ENCODE measurements around the gene MAEL.
"Not testable (repeated sequence)": the region's sequence is repeated elsewhere in the genome, so short reads cannot be mapped to it uniquely, and the experiment has no call there.

Gene MAEL

DNA sequence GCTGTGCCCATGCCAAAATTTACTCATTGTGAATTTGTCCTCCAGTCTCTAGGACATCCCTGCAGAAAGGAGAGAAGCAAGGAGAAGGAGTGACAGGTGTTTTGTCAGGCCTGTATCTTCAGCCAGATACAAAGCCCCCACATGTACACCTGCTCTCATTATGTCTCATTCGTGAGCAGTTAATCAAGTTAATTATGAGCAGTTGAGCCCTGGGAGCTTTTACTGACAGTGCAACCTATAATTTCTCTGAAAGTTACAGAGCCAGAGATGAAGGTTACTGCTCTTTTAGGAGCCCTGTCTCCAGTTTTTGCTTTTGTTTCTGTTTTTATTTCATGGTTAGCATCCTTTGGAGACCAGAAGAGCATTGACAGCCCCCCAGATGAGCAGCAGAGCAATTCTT lies 8.7 kb upstream of the MAEL start:
- DNase-seq = no peak

DNA sequence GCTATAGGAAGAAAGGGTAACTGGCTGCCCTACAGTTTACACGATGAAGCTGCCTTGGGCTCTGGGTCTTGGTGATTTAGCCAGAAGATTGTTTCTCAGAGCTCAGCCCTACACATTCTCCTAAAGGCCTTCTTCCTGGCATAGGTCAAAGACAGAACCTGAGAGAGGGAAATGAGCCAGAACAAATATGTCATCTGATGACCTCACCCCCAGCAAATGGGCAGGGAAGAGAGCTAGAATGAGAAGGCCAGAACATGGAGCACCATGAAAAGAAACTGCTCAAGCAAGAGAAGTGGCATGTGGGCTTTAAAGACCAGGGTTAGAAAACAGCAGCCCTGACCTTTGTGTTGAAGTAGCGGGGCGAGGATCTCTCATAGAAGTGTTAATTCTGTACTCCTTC lies 8.3 kb upstream of the MAEL start:
- no peak for DNase-seq

DNA sequence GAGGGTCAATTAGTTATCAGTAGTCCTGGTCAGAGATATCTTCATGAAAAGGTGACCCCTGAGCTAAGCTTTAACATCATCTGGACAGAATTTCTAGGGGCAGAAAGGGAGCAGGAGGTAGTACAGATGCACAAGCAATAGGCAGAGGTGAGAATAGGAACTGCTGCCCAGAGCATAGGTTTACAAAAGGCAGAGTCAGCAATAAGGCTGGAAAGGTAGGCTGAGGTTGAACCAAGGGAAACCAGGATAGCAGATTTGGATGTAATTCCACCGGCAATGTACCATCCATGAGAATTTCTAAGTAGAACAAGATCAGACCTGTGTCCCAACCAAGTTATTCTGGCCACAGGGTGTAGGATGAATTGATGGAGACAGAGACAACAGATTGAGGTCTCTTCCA lies 7.5 kb upstream of the MAEL start:
- no peak for DNase-seq

- no peak for DNase-seq
These were observed 10.0 kb downstream of the MAEL start for GRCh38 chr1:166999075-166999474.

DNA sequence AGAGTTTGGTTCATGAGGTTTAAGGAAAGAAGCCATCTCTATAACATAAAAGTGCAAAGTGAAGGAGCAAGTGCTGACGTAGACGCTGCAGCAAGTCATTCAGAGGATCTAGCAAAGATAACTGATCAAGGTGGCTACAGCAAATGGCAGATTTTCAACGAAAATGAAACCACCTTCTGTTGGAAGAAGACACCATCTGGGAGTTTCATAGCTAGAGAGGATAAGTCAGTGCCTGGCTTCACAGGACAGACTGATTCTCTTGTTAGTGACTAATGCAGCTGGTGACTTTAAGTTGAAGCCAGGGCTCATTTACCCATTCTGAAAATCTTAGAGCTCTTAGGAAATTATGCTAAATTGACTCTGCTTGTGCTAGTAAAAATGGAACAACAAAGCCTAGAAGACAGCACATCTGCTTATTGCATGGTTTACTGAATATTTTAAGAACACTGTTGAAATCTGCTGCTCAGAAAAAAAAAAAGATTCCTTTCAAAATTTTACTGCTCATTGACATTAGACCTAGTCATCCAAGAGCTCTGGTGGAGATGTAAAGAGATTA lies 10.5 kb downstream of the MAEL start:
- no peak for DNase-seq

DNA sequence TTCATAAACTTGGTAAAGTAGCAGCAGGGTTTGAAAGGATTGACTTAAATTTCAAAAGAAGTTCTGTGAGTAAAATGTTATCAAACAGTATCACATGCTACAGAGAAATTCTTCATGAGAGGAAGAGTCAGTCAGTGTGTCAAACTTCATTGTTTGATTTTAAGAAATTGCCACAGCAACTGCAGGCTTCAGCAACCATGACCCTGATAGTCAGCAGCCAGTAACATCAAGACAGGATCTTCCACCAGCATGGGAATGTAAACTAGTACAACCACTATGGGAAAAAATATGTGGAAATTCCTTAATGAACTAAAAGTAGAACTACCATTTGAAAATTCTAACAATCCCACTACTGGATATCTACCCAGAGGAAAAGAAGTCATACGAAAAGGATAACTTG lies 11.5 kb downstream of the MAEL start:
- no peak for DNase-seq

DNA sequence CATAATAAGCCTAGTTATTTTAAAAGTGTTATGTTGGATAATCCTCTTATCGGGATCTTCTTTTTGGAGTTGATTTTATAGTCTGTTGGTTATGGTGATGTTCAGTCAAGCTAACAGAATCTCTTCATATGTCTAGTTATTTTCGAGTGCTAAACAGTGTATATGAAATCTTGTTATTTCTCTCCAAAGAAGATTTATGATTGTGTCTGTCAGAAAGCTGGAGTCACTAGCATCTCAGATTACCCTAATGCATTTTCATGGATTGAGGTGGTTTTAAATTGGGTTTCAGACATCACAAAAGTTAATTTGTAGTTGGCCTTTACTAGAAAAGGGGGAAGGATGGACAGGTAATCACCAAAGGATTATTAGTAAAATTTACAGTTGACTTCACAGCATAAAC lies 13.3 kb downstream of the MAEL start:
- DNase-seq = no peak

DNA sequence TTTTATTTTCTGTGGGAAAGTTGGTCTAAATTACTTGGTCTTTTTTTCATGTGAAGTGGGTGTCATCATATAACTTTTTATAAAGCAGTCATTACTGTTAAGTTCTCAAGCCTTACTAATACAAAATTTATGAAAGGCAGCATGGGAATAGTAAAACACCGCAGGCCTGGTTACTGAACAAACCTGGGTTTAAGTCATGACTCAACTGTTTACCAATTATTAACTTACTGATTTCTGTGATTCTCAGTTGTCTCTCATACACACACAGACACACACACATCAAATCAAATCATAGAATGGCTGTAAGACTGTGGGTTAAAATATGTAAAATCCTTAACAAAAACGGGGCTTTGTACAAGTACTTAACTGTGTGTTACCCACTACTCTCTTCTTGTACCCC lies 14.6 kb downstream of the MAEL start:
- DNase-seq = no peak

- no peak for DNase-seq
These were observed 22.6 kb downstream of the MAEL start for GRCh38 chr1:167011560-167012191.

DNA sequence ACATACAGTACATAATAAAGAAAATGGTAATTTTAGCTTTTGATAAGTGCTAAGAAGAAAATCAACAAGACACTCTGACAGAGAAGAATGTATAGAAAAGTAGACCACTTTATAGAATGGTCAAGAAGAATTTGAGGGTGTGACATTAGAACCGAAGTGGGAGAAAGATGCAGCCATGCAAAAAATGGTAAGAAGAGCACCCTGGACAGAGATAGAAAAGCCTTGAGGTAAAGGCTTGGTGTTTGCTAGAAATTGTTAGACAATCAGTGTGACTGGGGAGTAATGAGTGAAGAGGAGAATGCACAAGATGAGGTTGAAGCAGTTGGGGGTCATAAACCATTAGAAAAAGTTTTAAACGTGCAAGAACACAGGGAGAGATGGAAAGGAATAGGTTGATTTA lies 23.5 kb downstream of the MAEL start:
- no peak for DNase-seq

- DNase-seq = no peak
These were observed 24.2 kb downstream of the MAEL start for GRCh38 chr1:167013108-167013929.

GRCh38 chr1:167016100-167016750 lies 27.1 kb downstream of the MAEL start:
- DNase-seq = no peak

GRCh38 chr1:167022384-167022783 lies 33.3 kb downstream of the MAEL start:
- no peak for DNase-seq

DNA sequence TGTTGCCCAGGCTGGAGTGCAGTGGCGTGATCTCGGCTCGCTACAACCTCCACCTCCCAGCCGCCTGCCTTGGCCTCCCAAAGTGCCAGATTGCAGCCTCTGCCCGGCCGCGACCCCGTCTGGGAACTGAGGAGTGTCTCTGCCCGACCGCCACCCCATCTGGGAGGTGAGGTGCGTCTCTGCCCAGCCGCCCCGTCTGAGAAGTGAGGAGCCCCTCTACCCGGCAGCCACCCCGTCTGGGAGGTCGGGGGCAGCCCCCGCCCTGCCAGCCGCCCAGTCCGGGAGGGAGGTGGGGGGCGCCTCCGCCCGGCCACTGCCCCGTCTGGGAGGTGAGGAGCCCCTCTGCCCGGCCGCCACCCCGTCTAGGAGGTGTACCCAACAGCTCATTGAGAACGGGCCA lies 40.5 kb downstream of the MAEL start:
- not testable (repeated sequence) for DNase-seq

- no peak for DNase-seq
These were observed 44.6 kb downstream of the MAEL start for GRCh38 chr1:167033646-167034045.

DNA sequence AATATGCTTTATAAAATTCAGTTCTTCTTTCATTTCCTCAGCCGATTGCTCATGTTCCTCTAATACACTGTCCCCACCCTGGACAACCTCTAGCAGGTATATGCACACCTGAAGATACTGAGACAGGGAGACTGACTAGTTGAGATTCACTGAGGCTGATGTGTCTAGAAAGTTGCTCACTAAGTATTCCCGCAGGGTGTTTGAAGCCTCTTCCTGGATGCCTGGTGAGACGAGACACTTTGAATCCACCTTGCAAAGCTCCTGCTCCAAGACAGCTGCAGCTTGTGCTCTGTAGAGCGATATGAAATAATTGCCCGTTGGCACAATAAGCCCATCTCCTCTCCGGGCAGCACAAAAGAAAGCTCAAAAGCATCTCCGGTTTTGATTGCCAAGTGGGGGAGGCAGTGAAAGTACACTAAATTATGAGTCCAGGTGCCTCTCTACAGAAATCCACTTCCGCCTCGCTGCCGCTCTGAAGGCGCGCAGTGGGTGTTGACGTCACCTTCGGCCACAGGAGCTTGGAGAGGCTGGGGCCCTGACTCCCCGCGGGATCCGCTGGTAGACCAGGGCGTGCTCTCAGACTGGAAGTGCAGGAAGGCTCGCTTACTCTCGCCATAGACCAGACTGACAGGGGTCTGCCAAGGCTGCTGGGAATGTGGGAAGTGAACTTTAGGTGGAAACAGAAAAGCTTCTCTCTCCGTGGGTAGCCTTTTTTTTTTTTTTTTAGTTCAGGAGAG lies 54.8 kb downstream of the MAEL start:
- DNase-seq = no peak

DNA sequence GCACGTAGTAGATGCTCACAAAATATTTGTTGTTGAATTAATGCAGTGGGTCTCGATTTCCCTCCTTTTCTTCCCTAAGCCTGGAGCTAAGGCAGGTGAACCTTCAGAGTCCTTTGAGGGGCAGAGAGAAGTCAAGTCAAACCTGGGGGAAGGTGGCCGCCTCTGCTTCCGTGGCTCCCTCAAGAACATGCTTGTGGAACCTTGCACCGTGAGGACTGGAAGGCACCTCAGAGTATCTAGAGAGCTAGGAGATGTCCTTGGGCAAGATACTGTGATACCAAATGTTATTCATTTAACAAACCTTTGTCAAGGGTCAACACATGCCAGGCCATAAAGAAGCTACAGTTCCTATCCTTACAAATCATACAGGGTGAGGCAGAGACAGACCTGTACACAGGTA lies 62.8 kb downstream of the MAEL start:
- no peak for DNase-seq

- no peak for DNase-seq
These were observed 63.3 kb downstream of the MAEL start for GRCh38 chr1:167052389-167052788.

DNA sequence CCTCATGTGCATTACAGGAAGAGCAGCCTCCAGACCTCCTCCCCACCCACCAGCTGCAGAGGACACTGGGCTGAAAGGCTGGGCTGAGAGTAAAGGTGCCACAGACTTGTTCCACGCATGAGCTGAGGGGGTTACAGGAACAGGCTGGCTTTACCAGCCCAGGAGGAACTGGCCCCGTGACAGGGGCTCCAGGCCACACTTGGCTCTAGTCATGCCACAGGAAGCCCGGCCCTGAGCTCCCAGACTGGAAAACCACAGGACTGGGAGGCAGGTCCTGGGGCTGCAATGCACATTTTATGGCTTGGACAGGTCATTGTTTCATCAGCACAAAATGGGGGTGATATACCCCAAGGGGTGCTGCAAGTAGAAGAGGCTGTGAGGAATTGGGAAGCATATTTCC lies 65.5 kb downstream of the MAEL start:
- no peak for DNase-seq

DNA sequence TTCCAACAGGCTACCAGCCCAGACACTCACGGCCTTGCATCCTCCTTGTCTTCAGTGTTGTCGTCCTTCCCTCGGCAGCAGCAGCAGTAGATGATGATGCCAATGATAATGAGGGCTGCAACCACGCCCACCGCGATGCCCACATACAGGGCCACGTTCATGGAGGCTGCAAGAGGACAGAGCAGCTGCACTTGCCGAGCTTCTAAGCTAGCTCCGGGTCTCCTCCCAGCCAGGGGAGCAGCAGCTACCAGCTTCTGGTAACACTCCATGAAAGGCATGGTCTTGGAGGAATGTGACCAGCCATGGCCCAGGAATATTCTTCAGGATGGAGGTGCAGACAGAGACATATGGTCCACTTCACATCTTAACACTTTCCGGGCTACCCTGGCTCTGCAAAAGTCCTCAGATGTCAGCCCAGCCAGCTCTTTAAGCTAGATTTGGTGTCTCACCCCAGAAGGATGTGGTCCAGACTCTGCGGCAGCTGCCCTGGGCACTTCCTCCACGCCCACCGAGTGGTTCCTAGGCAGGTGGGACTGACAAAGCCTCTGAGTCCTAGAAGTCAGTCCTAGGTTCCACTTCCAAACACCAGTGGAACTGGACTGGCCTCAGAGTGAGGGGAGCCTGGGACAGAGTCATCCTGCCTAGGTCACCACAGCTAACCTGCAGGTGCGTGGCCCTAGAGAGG lies 66.0 kb downstream of the MAEL start:
- no peak for DNase-seq

GRCh38 chr1:167056529-167057231 lies 67.6 kb downstream of the MAEL start:
- peak; percentile 79 for DNase-seq

DNA sequence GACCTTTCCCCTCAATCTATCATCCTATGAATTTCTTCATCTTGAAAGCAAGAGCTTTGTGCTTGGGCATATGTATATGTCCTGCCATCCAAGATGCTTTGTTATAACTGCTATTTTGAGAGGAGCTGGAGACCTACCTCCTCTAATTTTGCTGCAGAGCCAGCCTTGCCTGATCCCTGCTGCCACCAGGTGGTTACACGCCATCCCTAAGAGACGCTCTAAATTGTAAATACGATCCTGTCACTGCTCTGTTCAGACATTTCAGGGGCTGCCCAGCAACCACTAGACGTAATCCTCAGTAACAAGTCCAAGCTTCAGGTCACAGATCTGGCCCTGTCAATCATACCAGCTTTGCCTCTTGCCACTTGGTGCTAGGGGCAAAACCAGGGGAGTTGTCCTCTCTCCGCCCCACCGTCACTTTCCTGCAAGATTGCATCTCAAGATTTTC lies 68.2 kb downstream of the MAEL start:
- peak; percentile 79 for DNase-seq
